ENCODE data around the gene SVIL. TPM values are rescaled to one million over a fixed set of nuclear protein-coding genes. Genes with fewer than 3 reads are reported as not detected.

Gene SVIL
- total and polyA plus RNA-seq, 2 of the 13 experiments (the other 11 are each of a cell fraction or from before 2014, with no cell fraction given), result 3.9 to 12.1 TPM

- TF ChIP-seq ZNF646 (CRISPR knock-in tag; IDR thresholded peaks at IDR 0.05) (no peak), ZNF629 (CRISPR knock-in tag; conservative IDR thresholded peaks at IDR 0.05) (no peak), PAXIP1 (CRISPR knock-in tag; conservative IDR thresholded peaks at IDR 0.05) (no peak), SRY (CRISPR knock-in tag; IDR thresholded peaks at IDR 0.05) (no peak), SRSF1 (optimal IDR thresholded peaks at IDR 0.05; ENCODE audit: low read depth, low read length) (no peak), ZFP41 (CRISPR knock-in tag; IDR thresholded peaks at IDR 0.05; ENCODE audit: borderline replicate concordance) (no peak), ESRRA (CRISPR knock-in tag; IDR thresholded peaks at IDR 0.05; ENCODE audit: low read depth) (no peak), KMT2B (CRISPR knock-in tag; IDR thresholded peaks at IDR 0.05) (no peak)
Observed at GRCh38 chr10:29555091-29555745, 79.6 kb downstream of the SVIL start (continued).
